Sigmoid colon (tissue), 7 donors: ENCODE measurements around the gene LCE6A. TPM values are rescaled to one million over a fixed set of nuclear protein-coding genes. Genes with fewer than 3 reads are reported as not detected.

Source experiments
- DNase-seq: peaks from one replicate; pipeline ENCODE4 v3.0.0-alpha.2; 2019
- H3K27ac ChIP-seq, 4 donors: fragments of 200-600 bp; sonication (generic); one replicate each; pipeline ENCODE4 v1.5.1; 2016 to 2019; ENCODE audit warnings: mild to moderate bottlenecking in 1 of 4
- H3K27me3 ChIP-seq, 3 donors: fragments of 200-600 bp; sonication (generic); one replicate each; pipeline ENCODE4 v1.5.1; 2019; ENCODE audit warnings: mild to moderate bottlenecking in 1 of 3
- H3K36me3 ChIP-seq, 4 donors: fragments of 200-600 bp; sonication (generic); one replicate each; pipeline ENCODE4 v1.5.1; 2016 to 2019
- H3K4me1 ChIP-seq, 4 donors: fragments of 200-600 bp; sonication (generic); one replicate each; pipeline ENCODE4 v1.5.1; 2017 to 2019
- H3K4me3 ChIP-seq, 4 donors: fragments of 200-600 bp; sonication (generic); one replicate each; pipeline ENCODE4 v1.5.1; 2017 to 2019; ENCODE audit warnings: mild to moderate bottlenecking in 2 of 4, moderate library complexity in 1 of 4
- H3K9me3 ChIP-seq, 4 donors: fragments of 200-600 bp in 3 of 4; sonication (generic) in 3 of 4; one replicate each; pipeline versions ENCODE4 v1.5.1 to v1.6.1; 2013 to 2019
- EP300 ChIP-seq, 4 donors: sonication (generic); formaldehyde crosslinking; IDR thresholded peaks; one replicate each; pipeline ENCODE4 v1.6.1; 2017; ENCODE audit warnings: antibody characterized with exemption in 4 of 4
- POLR2A ChIP-seq, 2 donors: fragments of 450-650 bp; IDR thresholded peaks; one replicate each; pipeline ENCODE4 v1.6.1; 2016; ENCODE audit warnings: antibody characterized with exemption in 2 of 2, mild to moderate bottlenecking in 2 of 2, moderate library complexity in 2 of 2
- POLR2AphosphoS5 ChIP-seq, 4 donors: sonication (generic); formaldehyde crosslinking; IDR thresholded peaks; one replicate each; pipeline ENCODE4 v1.6.1; 2017; ENCODE audit warnings: antibody characterized with exemption in 4 of 4
- WGBS, 2 donors: extraction: QIAGEN DNeasy Blood & Tissue Kit; methylation state at CpG; one replicate each; pipeline ENCODE4 v1.1.7; 2013; 5-methylcytosine and 5-hydroxymethylcytosine counted together
- intact Hi-C: fragments of 100-400 bp; cut with DNase I; formaldehyde crosslinking; loops from one replicate; pipeline ENCODE4 v1.15.1; 2023
- polyA plus RNA-seq, 3 donors: library from polyadenylated mRNA; stranded (reverse); fragments of 200-250 nt; gene quantifications; one replicate each; pipeline ENCODE4 v1.2.3, GENCODE V29; 2013
- total RNA-seq, 4 donors: library from RNA; depleted of rRNA; stranded (reverse); fragments of >200 nt; gene quantifications; one replicate each; pipeline ENCODE4 v1.1.0, GENCODE V29; 2016
- TF ChIP-seq, protein P1 (sequence below), 4 experiments: fragments of 450-650 bp in 3 of 4; fragments of 200-600 bp in 1 of 4; IDR thresholded peaks; one replicate each; pipeline ENCODE4 v1.5.1; 2016 to 2019; ENCODE audit warnings: antibody characterized with exemption in 4 of 4, mild to moderate bottlenecking in 3 of 4, moderate library complexity in 2 of 4
- donor health status: healthy with polysubstance abuse.
- donor health status: Bipolar disorder and iron deficiency.
- donor health status: healthy.

LCE6A gene, protein sequence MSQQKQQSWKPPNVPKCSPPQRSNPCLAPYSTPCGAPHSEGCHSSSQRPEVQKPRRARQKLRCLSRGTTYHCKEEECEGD
- not detected for total RNA-seq
- polyA plus RNA-seq, result 1 to 10 TPM in 1 of 3 donors, not detected in 2; 2.4 TPM

- intact Hi-C loops, result no loop called here
- H3K4me1 ChIP-seq, result no peaks in the 10 kb centered on the region
- WGBS, 2 donors, result 76 to 88% methylated on average over 3 of the region's 3 CpGs
Measured at GRCh38 chr1:152842556-152842955, at the start of gene LCE6A. Gene LCE6A, plus strand, starts transcription at chr1:152842856. Its CDS starts 665 bp downstream, at chr1:152843521.

DNA sequence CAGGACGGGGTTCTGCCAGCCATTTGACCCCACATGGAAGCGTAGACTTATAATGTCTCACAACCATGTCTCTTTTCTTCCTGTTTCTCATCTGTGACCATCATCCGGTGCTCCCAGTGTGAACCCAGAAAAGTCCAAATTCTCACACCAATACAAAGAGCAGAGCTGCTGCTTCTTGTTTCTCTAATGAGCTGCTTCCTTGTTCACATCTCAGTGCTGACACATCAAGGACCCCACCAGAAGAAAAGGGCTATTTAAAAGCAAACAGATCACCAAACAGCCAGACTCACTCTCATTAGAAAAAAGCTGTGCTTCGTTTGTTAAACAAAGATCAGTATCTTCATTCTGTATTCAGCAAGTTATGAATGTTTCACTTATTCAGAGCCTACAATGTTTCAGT, 47.0 kb upstream of the LCE6A start:
- no peak for TF ChIP-seq EP300 (IDR thresholded peaks at IDR 0.05)
- no peak for TF ChIP-seq POLR2A (IDR thresholded peaks at IDR 0.05)
- TF ChIP-seq, protein P1, sequence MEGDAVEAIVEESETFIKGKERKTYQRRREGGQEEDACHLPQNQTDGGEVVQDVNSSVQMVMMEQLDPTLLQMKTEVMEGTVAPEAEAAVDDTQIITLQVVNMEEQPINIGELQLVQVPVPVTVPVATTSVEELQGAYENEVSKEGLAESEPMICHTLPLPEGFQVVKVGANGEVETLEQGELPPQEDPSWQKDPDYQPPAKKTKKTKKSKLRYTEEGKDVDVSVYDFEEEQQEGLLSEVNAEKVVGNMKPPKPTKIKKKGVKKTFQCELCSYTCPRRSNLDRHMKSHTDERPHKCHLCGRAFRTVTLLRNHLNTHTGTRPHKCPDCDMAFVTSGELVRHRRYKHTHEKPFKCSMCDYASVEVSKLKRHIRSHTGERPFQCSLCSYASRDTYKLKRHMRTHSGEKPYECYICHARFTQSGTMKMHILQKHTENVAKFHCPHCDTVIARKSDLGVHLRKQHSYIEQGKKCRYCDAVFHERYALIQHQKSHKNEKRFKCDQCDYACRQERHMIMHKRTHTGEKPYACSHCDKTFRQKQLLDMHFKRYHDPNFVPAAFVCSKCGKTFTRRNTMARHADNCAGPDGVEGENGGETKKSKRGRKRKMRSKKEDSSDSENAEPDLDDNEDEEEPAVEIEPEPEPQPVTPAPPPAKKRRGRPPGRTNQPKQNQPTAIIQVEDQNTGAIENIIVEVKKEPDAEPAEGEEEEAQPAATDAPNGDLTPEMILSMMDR (IDR thresholded peaks at IDR 0.05), result no peak
- no peak for TF ChIP-seq POLR2AphosphoS5 (IDR thresholded peaks at IDR 0.05)
- Histone ChIP-seq H3K27me3 (no peaks in the 10 kb centered on the region), H3K9me3 (no peaks in the 10 kb centered on the region), H3K4me3 (no peak overlapping the region), H3K4me1 (no peaks in the 10 kb centered on the region), H3K36me3 (no peaks in the 10 kb centered on the region), H3K27ac (no peak overlapping the region)
- DNase-seq, result no peak
- intact Hi-C loops, result no loop called here
- 58 to 66% methylated on average over 4 of the region's 4 CpGs for WGBS, 2 donors

More at GRCh38 chr1:152842556-152842955, at the start of gene LCE6A:
- Histone ChIP-seq H3K27me3 (no peaks in the 10 kb centered on the region), H3K36me3 (no peaks in the 10 kb centered on the region), H3K9me3 (no peaks in the 10 kb centered on the region), H3K4me3 (no peak within 1 kb of the TSS), H3K27ac (no peak within 1 kb of the TSS)
- no peak for DNase-seq
- TF ChIP-seq POLR2A (IDR thresholded peaks at IDR 0.05) (no peak), EP300 (IDR thresholded peaks at IDR 0.05) (no peak), POLR2AphosphoS5 (IDR thresholded peaks at IDR 0.05) (no peak)
- TF ChIP-seq, protein P1 (IDR thresholded peaks at IDR 0.05), result no peak

GRCh38 chr1:152796421-152796820, 46.2 kb upstream of the LCE6A start, which contains the start of gene LCE1D:
Gene LCE1D, plus strand, starts transcription at chr1:152796721. Its CDS starts 1,074 bp downstream, at chr1:152797795.
- TF ChIP-seq, protein P1 (IDR thresholded peaks at IDR 0.05), result no peak
- TF ChIP-seq POLR2A (IDR thresholded peaks at IDR 0.05) (no peak), EP300 (IDR thresholded peaks at IDR 0.05) (no peak), POLR2AphosphoS5 (IDR thresholded peaks at IDR 0.05) (no peak)
- H3K27ac ChIP-seq, result no peak within 1 kb of the TSS
- no peaks in the 10 kb centered on the region for H3K27me3 ChIP-seq
- intact Hi-C loops, result no loop called here
- H3K36me3 ChIP-seq, result no peaks in the 10 kb centered on the region
- H3K4me1 ChIP-seq, result no peaks in the 10 kb centered on the region
- 33 to 39% methylated on average over 3 of the region's 3 CpGs for WGBS, 2 donors
- no peaks in the 10 kb centered on the region for H3K9me3 ChIP-seq
- no peak for DNase-seq
- no peak within 1 kb of the TSS for H3K4me3 ChIP-seq

GRCh38 chr1:152801333-152801732, 41.3 kb upstream of the LCE6A start:
- Histone ChIP-seq H3K27ac (no peak overlapping the region), H3K27me3 (no peaks in the 10 kb centered on the region), H3K4me1 (no peaks in the 10 kb centered on the region), H3K9me3 (no peaks in the 10 kb centered on the region), H3K4me3 (no peak overlapping the region), H3K36me3 (no peaks in the 10 kb centered on the region)
- 59 to 82% methylated on average over 1 of the region's 1 CpG for WGBS, 2 donors
- DNase-seq, result no peak
- TF ChIP-seq POLR2AphosphoS5 (IDR thresholded peaks at IDR 0.05) (no peak), EP300 (IDR thresholded peaks at IDR 0.05) (no peak), POLR2A (IDR thresholded peaks at IDR 0.05) (no peak)
- TF ChIP-seq, protein P1 (IDR thresholded peaks at IDR 0.05), result no peak
- intact Hi-C loops, result no loop called here

- no peaks in the 10 kb centered on the region for H3K36me3 ChIP-seq
- H3K4me3 ChIP-seq, result no peak within 1 kb of the TSS
- intact Hi-C loops, result no loop called here
- TF ChIP-seq POLR2AphosphoS5 (IDR thresholded peaks at IDR 0.05) (no peak), POLR2A (IDR thresholded peaks at IDR 0.05) (no peak), EP300 (IDR thresholded peaks at IDR 0.05) (no peak)
- TF ChIP-seq, protein P1 (IDR thresholded peaks at IDR 0.05), result no peak
- H3K27me3 ChIP-seq, result no peaks in the 10 kb centered on the region
- H3K27ac ChIP-seq, result no peak within 1 kb of the TSS
- no peak for DNase-seq
- WGBS, 2 donors, result 41 to 58% methylated on average over 3 of the region's 3 CpGs
- H3K9me3 ChIP-seq, result no peaks in the 10 kb centered on the region
- no peaks in the 10 kb centered on the region for H3K4me1 ChIP-seq
Measured at GRCh38 chr1:152806576-152806975, 36.1 kb upstream of the LCE6A start, which contains the start of gene LCE1C. Gene LCE1C, minus strand, starts transcription at chr1:152806651. Its CDS starts 1,173 bp downstream, at chr1:152805478.
